Inflammatory macrophage (primary cell): ENCODE measurements around the gene SORCS1.

Experiments
- DNase-seq, 2 donors: peaks; one replicate each; pipeline ENCODE4 v3.0.0-alpha.2; 2020 to 2022

Gene SORCS1

DNA sequence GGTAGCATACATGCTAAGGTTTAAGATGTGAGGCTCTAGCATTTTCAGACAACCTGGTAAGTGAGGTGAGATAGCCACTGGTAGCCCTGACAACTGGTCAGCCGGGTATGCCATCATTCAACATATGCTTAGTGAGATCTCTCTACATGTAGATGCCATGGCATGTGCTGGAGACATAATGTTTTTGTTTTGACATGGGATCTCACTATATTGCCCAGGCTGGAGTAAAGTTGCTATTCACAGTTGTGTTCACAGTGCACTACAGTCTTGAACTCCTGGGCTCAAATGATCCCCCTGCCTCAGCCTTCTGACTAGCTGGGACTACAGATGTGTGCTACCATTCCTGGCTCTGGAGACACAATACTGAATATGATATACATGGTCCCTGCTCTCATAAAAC lies 437.3 kb downstream of the SORCS1 start:
- DNase-seq: no peak

- no peak for DNase-seq
These were observed 442.0 kb downstream of the SORCS1 start for GRCh38 chr10:106722524-106722923.

GRCh38 chr10:106720683-106721082 lies 443.8 kb downstream of the SORCS1 start:
- no peak for DNase-seq

- no peak for DNase-seq
These were observed 448.1 kb downstream of the SORCS1 start for GRCh38 chr10:106716381-106716780.

DNA sequence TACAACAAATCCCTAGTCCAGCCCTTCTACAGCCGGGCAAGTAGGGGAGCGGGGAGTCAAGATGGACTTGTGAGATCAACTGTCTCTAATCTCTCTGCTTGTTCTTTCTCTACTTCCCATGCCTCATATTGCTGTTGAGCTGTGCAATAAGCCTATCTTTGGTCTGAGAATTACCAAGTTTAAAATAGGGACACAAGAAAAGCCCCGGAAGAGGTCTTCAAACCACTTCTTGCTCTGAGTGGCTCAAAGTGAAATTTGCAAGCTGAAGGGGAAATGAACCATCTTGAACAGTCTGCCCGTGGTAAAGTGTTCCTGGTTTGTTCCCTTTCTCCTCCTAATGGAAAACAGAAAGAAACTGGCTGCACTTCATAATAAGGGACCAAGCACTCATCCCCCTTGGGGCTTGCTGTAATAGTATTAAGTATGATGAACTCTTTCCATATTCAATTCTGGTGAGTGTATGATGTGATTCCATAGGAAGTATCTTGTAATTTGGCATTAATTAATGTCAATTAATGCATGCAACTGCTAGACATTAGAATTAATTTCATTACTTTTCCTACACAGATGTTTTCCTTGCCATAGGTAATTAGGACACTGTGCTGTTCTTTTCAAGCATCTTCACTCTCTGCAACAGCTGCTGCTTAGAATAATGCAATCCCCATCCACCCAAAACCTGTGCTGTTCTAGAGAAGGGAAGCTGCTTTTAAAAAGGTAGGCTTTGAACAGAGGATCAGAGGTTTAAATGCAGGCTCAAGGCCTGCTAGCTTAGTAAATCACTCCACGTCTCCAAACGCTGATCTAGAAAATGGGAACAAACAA lies 449.6 kb downstream of the SORCS1 start:
- DNase-seq: no peak

DNA sequence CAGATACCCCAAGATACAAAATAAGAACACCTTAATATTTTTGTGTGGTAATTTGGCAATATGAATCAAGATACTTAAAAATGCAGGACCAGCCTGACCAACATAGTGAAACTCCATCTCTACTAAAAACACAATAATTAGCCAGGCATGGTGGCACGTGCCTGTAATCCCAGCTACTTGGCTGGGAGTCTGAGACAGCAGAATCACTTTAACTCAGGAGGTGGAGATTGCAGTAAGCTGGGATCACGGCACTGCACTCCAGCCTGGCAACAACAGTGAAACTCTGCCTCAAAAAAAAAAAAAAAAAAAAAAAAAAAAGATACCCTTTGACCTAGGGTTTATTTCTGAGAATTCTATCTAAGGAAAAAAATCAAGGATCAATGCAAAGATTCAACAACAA lies 450.7 kb downstream of the SORCS1 start:
- no peak for DNase-seq

DNA sequence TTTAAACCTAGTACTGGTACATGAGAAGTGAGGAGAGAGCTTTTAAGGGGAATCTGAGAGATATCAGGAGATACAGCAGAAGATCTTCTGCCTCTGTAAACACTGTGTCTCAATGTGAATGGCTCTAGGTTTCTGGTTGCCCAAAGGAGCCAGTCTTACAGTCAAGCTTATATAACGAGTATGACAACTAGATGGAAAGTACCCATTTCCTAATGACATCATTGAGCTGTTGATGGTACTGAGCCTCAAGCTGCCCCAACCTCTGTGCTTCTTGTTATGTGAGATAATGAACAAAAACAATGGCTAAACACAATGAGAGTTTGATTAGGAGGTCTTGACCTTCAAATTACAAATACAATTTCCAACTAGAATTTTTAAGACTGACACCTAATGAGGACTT lies 451.5 kb downstream of the SORCS1 start:
- DNase-seq: no peak

DNA sequence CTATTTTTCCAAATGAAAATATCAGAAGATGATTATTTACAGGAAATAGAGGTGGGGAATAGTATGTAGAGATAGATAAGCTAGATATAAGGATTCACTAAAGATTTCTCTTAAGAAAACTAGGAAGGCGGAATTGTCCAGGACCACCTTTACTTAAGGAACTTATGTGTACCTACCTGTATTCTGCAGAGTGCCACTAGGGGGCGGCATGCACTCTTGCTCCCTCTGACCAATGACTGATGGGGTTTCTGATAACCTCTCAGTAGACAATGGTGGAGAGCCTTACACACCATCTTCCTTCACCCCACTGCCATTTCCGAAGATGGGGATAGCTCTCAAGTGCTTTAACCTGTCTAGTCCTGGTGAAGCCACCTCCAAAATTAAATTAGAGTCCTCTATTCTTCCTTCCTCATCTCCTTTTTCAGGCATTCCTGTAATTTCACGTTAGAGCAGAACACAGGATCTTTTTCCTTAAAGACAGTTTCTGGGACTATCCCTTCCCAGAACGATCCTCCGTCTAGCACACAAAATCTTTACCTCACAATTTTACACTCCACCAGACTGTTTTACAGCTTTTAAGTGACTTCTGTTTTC lies 453.1 kb downstream of the SORCS1 start:
- peak; percentile 53 to 62 for DNase-seq

GRCh38 chr10:106708506-106708905 lies 456.0 kb downstream of the SORCS1 start:
- DNase-seq: no peak

DNA sequence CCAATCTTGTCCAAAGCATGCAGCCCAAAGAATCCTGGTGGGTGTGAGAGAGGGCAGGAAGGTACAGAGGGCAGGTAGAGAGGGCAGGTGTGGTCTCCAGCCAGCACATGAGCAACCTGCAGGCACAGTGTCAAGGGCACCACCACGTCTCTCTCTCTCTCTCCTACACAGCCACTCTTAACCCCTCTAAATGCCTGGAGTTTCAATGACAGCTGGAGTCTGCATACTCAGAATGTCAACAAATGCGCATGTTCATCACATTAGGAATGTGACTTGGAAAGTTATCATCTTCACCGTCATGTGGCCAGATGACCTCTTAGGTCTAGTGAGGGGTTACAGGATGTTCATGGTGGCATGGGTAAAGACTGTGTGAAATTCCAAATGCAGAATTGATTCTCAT lies 456.8 kb downstream of the SORCS1 start:
- DNase-seq: no peak

DNA sequence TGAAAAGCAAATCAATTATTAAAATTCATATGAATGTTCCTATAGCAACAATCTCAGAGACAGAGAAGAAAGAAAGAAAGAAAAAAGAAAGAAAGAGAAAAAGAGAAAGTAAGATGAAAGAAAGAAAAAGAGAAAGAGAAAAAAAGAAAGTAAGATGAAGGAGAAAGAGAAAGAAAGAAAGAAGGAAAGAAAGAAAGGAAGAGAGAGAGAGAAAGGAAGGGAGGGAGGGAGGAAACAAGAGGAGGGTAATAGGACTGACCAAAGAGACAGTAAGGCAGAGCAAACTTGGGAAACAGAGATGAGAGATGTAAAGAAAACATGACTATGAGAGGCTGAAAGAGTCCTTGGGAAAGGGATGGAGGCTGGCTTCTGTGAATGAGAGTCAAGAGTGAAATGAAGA lies 458.4 kb downstream of the SORCS1 start:
- no peak for DNase-seq

- peak; percentile 43 to 56 for DNase-seq
These were observed 458.8 kb downstream of the SORCS1 start for GRCh38 chr10:106705681-106706100.

GRCh38 chr10:106696239-106696638 lies 468.3 kb downstream of the SORCS1 start:
- no peak for DNase-seq

DNA sequence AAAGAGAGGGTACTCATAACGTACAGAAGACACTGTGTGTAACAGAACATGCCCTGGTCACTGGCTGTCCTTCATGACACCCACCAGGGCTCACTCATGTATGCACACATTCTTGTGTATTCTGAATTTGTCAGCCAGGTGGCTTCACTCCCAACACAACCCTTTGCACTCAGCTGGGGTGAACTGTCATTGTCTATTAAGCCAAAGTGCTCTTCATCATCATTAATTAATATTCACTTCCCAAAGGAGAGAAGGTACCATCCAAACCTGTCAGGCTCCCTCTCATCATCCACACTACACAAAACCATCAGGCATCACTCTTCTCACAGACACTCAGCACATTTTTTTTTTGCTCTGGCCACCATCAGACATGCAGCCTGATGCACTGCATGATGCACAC lies 469.8 kb downstream of the SORCS1 start:
- no peak for DNase-seq

DNA sequence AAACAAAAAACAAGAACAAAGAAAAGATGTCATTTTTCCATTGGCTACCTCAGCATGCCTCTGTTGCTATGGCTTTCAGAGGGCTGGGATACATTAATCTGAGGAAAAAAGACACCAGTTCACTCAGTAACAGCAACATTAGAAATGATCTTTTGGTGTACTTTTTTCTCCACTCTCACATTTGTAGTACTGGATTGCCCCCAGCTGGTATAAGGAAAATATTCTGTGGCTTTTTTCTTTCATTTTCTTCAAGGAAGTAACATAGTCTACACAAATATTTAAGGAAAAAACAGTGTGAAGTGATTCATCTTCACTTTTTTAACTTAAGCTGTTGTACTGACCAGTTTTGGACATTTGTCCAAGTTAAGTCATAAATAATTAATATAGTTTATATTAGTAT lies 482.3 kb downstream of the SORCS1 start:
- no peak for DNase-seq

DNA sequence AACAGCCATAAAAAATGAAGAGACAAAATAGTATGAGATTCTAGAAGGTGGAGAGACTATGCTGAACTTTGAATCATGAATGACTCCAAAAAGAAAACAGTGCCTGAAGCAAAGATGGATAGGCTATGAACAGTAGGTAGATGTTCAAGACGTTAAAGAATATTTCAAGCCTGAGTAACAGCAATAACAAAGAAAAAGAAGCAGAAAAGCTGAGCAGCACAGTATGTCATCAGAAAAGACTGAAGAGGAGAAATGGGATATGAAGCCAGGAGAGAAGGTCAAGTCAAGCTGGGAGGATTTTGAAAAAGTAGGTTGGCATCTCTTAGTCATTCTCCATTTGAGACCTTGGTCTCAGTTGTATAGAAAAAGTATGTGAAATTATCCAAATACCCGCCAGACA lies 484.4 kb downstream of the SORCS1 start:
- no peak for DNase-seq

DNA sequence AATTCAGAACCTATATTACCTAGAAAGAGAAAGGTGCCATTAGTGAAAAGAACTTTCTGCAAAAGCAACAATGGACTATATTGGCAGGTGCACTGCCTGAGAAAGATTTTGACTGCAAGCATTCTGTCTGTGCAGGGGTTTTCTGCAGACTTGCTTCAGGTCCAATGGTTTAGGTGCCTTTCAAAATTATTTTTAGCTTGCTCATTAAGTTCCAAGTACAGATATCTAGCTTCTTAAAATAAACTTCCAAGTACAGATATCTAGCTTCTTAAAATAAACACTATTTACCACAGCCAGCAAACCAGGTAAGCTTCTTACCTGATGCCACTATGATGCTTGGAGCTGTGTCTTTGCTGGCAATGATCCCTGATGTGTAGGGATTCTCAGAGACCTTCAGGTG lies 485.2 kb downstream of the SORCS1 start:
- DNase-seq: no peak

DNA sequence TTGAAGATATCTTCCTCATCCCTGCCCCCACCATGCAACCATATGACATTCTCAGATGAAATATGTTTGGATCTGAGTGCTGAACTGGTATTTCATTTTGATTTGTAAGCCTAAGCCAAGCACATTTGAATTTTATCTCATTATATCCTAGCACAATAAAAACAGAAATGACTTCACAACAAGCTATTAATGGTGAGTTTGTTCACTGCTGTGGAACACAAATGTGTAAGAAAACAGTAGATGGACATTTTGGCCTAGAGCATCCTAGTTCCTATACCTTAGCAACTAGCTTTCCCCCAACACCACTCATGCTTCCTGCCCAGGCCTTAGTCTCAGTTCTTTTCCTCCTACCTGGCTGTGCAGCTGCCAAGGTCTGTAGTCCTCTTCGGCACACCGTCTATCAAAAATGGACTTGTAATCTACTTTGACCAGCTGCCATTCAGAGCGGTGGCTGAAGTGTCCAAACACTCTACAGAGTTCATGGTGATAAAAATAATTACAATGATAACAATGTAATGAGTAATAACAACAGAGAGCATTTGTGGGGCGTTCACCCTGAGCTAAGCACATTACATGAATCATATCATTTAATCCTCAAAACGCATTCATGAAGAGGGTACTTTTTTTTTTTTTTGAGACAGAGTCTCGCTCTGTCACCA lies 491.9 kb downstream of the SORCS1 start:
- no peak for DNase-seq

DNA sequence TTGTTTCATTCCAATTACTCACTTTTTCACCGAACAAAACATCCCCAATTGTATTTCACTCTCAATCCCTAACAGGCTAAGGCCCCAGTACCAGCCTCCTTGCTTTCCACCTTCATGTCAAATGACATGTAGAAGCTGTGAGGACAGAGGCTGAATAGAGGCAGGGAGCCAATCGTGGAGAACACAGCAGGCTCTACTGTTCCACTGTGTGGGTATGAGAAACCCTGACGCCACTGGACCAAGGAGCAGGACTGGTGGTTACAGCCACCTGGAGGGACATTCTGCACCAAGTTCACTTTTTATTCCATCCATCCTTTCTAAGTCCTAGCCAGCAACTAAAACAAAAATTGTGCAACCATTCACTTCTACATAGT lies 502.8 kb downstream of the SORCS1 start:
- no peak for DNase-seq

DNA sequence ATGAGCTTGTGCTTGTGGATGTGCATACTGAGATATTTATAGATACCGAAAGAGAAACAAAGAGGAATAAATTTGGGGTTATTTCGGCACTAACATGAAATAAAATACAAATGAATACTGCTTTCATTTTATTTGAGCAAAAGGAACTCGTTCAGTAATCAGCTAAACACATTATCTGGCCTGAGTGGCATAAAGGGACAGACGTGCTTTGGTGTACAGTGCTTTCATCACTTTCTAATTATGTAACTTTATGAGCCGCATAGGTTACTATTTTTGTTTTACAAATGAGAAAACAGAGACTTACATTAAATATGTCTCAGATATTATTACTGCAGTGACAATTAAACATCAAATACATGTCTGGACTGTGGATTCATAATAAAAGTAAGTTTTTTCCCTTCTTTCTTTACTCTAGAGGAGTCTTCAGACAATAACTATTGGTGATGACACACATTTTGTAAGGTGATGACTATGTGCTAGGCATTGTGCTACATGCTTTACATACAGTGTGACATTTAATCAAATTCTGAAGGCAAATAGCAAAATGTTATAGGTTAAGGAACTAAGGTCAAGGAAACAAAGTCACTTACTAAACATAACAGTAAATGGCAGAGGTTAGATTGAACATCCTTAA lies 503.3 kb downstream of the SORCS1 start:
- DNase-seq: no peak

DNA sequence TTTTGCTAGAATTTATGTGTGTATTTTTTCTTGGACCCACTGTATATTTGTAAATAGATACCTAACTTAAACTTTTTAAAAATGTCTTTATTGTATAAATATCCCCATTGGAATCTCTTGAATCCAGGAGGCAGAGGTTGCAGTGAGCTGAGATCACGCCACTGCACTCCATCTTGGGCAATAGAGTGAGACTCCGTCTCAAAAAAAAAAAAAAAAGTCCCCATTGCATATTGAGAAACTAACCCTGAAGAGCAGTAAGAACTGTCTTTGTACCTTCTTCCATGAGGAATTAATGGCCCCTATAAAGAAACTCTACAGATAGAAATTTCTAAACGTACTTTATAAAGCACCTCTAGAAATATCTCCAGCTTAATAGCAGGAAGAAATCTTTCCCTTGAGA lies 504.0 kb downstream of the SORCS1 start:
- DNase-seq: no peak

GRCh38 chr10:106655636-106656035 lies 508.9 kb downstream of the SORCS1 start:
- DNase-seq: no peak

DNA sequence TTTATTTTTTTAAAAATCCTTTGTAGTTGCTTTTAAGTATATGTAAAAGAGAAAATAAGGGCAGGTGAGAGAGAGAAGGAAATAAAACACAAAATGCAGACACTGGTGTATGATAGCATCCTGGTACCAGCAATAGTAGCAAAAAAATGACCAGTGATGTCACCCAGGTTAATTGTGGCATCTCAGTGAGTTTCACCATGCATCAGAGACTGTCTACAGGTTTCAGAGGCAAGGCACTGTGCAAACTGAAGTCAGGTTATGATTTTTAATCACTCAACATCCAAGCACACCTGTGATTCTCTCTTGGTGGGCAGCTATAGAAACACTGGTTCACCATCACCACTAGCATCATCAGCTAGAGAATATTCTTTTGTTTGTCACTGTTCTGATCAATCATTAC lies 509.3 kb downstream of the SORCS1 start:
- no peak for DNase-seq

DNA sequence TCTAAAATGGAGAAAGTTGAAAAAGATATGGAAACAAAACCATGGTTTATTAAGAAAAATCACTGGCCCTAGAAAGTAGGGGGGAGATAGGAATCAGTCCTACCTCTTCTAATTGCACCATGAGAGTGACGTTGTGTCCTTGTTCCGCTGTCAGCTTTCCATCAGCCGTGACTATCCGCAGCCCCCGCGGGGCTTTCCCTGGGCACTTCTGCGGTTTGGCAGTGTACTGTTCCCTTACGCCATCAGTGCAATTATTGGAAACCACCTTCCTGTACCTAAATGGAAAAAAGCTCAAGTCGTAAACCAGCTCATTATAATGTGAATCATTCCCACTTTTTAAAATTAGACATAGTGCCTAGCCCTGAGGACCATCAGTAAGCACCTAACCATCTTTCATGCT lies 512.2 kb downstream of the SORCS1 start:
- no peak for DNase-seq
